GM12875 (cell line): ENCODE results near the gene TSPAN16.

ENCODE experiments used
- H3K4me3 ChIP-seq: one replicate; pipeline ENCODE4 v1.5.1; 2011; ENCODE audit warnings: low read depth, low read length, control low read depth
- TF ChIP-seq, protein P1 (sequence below): IDR thresholded peaks from 2 replicates; pipeline ENCODE4 v1.5.1; 2011; ENCODE audit warnings: low read depth, mild to moderate bottlenecking, control low read depth, inconsistent platforms, low read length, moderate library complexity, borderline replicate concordance; ENCODE audit not compliant: insufficient read depth

TSPAN16 gene

DNA sequence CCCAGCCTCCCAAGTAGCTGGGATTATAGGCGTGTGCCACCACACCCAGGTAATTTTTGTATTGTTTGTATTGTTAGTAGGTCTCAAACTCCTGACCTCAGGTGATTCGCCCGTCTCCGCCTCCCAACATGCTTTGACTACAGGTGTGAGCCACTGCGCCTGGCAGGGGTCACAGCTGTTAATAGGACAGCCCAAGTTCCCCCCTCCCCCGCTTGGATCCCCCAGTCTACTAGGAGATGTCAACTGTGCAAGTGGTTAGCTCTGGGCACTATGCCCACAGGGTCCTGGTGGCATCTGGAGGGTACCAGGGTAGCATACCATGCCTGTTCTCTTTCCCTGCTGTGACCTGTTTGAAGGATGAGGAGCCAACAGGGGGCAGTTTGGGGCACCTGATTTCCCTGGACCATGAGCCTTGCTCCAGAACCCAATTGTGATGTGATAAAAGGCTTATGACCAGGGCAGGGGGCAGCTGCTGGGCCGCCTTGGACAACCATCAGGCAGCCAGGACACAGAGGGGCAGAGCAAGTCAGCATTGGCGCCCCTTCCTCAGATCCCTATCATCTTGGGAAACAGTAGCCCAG lies at the start of gene TSPAN16:
TSS of gene TSPAN16 (plus strand) at position 496 of the 581 bp plus-strand sequence. CDS start 138 bp downstream, outside the sequence.
- TF ChIP-seq, protein P1, sequence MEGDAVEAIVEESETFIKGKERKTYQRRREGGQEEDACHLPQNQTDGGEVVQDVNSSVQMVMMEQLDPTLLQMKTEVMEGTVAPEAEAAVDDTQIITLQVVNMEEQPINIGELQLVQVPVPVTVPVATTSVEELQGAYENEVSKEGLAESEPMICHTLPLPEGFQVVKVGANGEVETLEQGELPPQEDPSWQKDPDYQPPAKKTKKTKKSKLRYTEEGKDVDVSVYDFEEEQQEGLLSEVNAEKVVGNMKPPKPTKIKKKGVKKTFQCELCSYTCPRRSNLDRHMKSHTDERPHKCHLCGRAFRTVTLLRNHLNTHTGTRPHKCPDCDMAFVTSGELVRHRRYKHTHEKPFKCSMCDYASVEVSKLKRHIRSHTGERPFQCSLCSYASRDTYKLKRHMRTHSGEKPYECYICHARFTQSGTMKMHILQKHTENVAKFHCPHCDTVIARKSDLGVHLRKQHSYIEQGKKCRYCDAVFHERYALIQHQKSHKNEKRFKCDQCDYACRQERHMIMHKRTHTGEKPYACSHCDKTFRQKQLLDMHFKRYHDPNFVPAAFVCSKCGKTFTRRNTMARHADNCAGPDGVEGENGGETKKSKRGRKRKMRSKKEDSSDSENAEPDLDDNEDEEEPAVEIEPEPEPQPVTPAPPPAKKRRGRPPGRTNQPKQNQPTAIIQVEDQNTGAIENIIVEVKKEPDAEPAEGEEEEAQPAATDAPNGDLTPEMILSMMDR: no peak
- no peak within 1 kb of the TSS for H3K4me3 ChIP-seq

GRCh38 chr19:11246941-11247340 lies 49.0 kb upstream of the TSPAN16 start:
- no peak overlapping the region for H3K4me3 ChIP-seq
- TF ChIP-seq, protein P1: no peak

GRCh38 chr19:11247391-11247790 lies 48.6 kb upstream of the TSPAN16 start:
- TF ChIP-seq, protein P1: no peak

GRCh38 chr19:11247934-11248333 lies 48.0 kb upstream of the TSPAN16 start:
- no peak overlapping the region for H3K4me3 ChIP-seq
- TF ChIP-seq, protein P1: no peak

More at GRCh38 chr19:11247391-11247790, 48.6 kb upstream of the TSPAN16 start:
- H3K4me3 ChIP-seq: no peak overlapping the region

DNA sequence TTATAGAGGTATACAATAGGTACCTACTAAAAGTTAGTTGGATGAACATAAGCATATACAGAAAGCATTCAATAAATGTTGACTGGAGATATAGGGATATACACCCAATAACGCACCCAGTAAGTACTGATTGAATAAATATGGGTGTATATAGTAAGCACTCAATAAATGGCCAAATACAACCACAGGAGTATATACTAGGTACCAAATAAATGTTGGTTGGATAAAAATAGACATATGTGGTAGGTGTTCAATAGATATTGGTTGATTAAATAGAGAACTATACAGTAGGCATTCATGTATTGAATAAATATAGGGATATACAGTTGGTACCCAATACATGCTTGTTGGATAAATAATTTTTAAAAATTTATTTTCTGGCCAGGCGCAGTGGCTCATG lies 47.1 kb upstream of the TSPAN16 start:
- TF ChIP-seq, protein P1: no peak

GRCh38 chr19:11251217-11251616 lies 44.7 kb upstream of the TSPAN16 start:
- TF ChIP-seq, protein P1: no peak

More for the DNA sequence above, 47.1 kb upstream of the TSPAN16 start:
- H3K4me3 ChIP-seq: no peak overlapping the region

GRCh38 chr19:11251650-11252314 lies 44.2 kb upstream of the TSPAN16 start:
- TF ChIP-seq, protein P1: no peak
- H3K4me3 ChIP-seq: no peak overlapping the region

More at GRCh38 chr19:11251217-11251616, 44.7 kb upstream of the TSPAN16 start:
- H3K4me3 ChIP-seq: no peak overlapping the region
